ENCODE results near the gene ALDH1A1.
A peak's percentile ranks its signal among the peaks of the same experiment; 100 is the strongest.

ALDH1A1 gene

GRCh38 chr9:72888943-72889342 lies 63.9 kb downstream of the ALDH1A1 start:
- Histone ChIP-seq H3K27me3 (ENCODE audit: insufficient read depth, low read length) (no peaks in the 10 kb centered on the region), H3K4me3 (ENCODE audit: low read depth, low read length) (no peak overlapping the region), H3K18ac (ENCODE audit: low read length) (no peak overlapping the region), H3K4me1 (ENCODE audit: control insufficient read depth in 1 of 2, insufficient read depth in 2 of 2, low read length in 2 of 2) (no peaks in the 10 kb centered on the region), H4K12ac (ENCODE audit: low read depth, low read length) (no peak overlapping the region), H4K8ac (ENCODE audit: low read depth, low read length) (no peak overlapping the region), H2BK12ac (ENCODE audit: low read length) (no peak overlapping the region), H3K14ac (ENCODE audit: low read length) (no peak overlapping the region), H3K27ac (ENCODE audit: low read depth, low read length) (no peak overlapping the region), H3K4ac (ENCODE audit: low read depth, low read length) (no peak overlapping the region), H3K79me1 (ENCODE audit: low read length) (no peaks in the 10 kb centered on the region), H2AFZ (ENCODE audit: insufficient read depth, low read length, poor library complexity) (no peak overlapping the region), H2BK120ac (ENCODE audit: insufficient read depth, low read length, poor library complexity) (no peak overlapping the region), H2AK5ac (ENCODE audit: low read length) (no peak overlapping the region), H3K9ac (ENCODE audit: low read length) (no peak overlapping the region), H3K9me3 (ENCODE audit: insufficient read depth, low read depth, low read length) (no peaks in the 10 kb centered on the region), H4K91ac (ENCODE audit: low read depth, low read length) (no peak overlapping the region), H3K4me2 (ENCODE audit: low read length) (no peak overlapping the region), H3K36me3 (ENCODE audit: control insufficient read depth in 1 of 2, insufficient read depth in 2 of 2, low read length in 2 of 2) (no peaks in the 10 kb centered on the region), H2BK5ac (ENCODE audit: low read depth, low read length, poor library complexity) (no peak overlapping the region), H3K23ac (ENCODE audit: low read length) (no peak overlapping the region), H3K79me2 (ENCODE audit: control insufficient read depth, insufficient read depth, low read length, poor library complexity) (no peaks in the 10 kb centered on the region)
- peak in 1 of 2 donors; percentile 17 for DNase-seq
- no CpG with 5 or more reads among the region's 2 CpGs for WGBS (ENCODE audit: extremely low coverage, insufficient coverage, insufficient read length)

- Histone ChIP-seq H3K23ac (ENCODE audit: low read length) (no peak overlapping the region), H3K18ac (ENCODE audit: low read length) (no peak overlapping the region)
Measured at GRCh38 chr9:72888067-72888466, 64.8 kb downstream of the ALDH1A1 start.

GRCh38 chr9:72886386-72886785 lies 66.5 kb downstream of the ALDH1A1 start:
- WGBS (ENCODE audit: extremely low coverage, insufficient coverage, insufficient read length), result no CpG with 5 or more reads among the region's 1 CpG
- Histone ChIP-seq H2AFZ (ENCODE audit: insufficient read depth, low read length, poor library complexity) (no peak overlapping the region), H3K79me1 (ENCODE audit: low read length) (no peaks in the 10 kb centered on the region), H3K27me3 (ENCODE audit: insufficient read depth, low read length) (no peaks in the 10 kb centered on the region), H3K4me1 (ENCODE audit: control insufficient read depth in 1 of 2, insufficient read depth in 2 of 2, low read length in 2 of 2) (no peaks in the 10 kb centered on the region), H3K4me2 (ENCODE audit: low read length) (no peak overlapping the region), H2BK12ac (ENCODE audit: low read length) (no peak overlapping the region), H3K4me3 (ENCODE audit: low read depth, low read length) (no peak overlapping the region), H3K4ac (ENCODE audit: low read depth, low read length) (no peak overlapping the region), H4K12ac (ENCODE audit: low read depth, low read length) (no peak overlapping the region), H3K14ac (ENCODE audit: low read length) (no peak overlapping the region), H3K23ac (ENCODE audit: low read length) (no peak overlapping the region), H2AK5ac (ENCODE audit: low read length) (no peak overlapping the region), H3K36me3 (ENCODE audit: control insufficient read depth in 1 of 2, insufficient read depth in 2 of 2, low read length in 2 of 2) (no peaks in the 10 kb centered on the region), H3K9me3 (ENCODE audit: insufficient read depth, low read depth, low read length) (no peaks in the 10 kb centered on the region), H3K27ac (ENCODE audit: low read depth, low read length) (no peak overlapping the region), H4K91ac (ENCODE audit: low read depth, low read length) (no peak overlapping the region), H4K8ac (ENCODE audit: low read depth, low read length) (no peak overlapping the region), H3K18ac (ENCODE audit: low read length) (no peak overlapping the region), H2BK5ac (ENCODE audit: low read depth, low read length, poor library complexity) (no peak overlapping the region), H3K9ac (ENCODE audit: low read length) (no peak overlapping the region), H3K79me2 (ENCODE audit: control insufficient read depth, insufficient read depth, low read length, poor library complexity) (no peaks in the 10 kb centered on the region), H2BK120ac (ENCODE audit: insufficient read depth, low read length, poor library complexity) (no peak overlapping the region)
- no peak for DNase-seq

More at GRCh38 chr9:72888067-72888466, 64.8 kb downstream of the ALDH1A1 start:
- H3K4me2 ChIP-seq (ENCODE audit: low read length), result no peak overlapping the region
- WGBS (ENCODE audit: extremely low coverage, insufficient coverage, insufficient read length), result no CpG with 5 or more reads among the region's 2 CpGs
- H2AFZ ChIP-seq (ENCODE audit: insufficient read depth, low read length, poor library complexity), result no peak overlapping the region
- H3K14ac ChIP-seq (ENCODE audit: low read length), result no peak overlapping the region
- peak; percentile 24 to 57 for DNase-seq
- no peaks in the 10 kb centered on the region for H3K4me1 ChIP-seq (ENCODE audit: control insufficient read depth in 1 of 2, insufficient read depth in 2 of 2, low read length in 2 of 2)
- no peak overlapping the region for H2BK120ac ChIP-seq (ENCODE audit: insufficient read depth, low read length, poor library complexity)
- no peaks in the 10 kb centered on the region for H3K79me1 ChIP-seq (ENCODE audit: low read length)
- H3K4me3 ChIP-seq (ENCODE audit: low read depth, low read length), result no peak overlapping the region
- no peaks in the 10 kb centered on the region for H3K36me3 ChIP-seq (ENCODE audit: control insufficient read depth in 1 of 2, insufficient read depth in 2 of 2, low read length in 2 of 2)
- H3K27ac ChIP-seq (ENCODE audit: low read depth, low read length), result no peak overlapping the region
- no peak overlapping the region for H4K91ac ChIP-seq (ENCODE audit: low read depth, low read length)
- H2BK5ac ChIP-seq (ENCODE audit: low read depth, low read length, poor library complexity), result no peak overlapping the region
- no peak overlapping the region for H3K4ac ChIP-seq (ENCODE audit: low read depth, low read length)
- H3K9me3 ChIP-seq (ENCODE audit: insufficient read depth, low read depth, low read length), result no peaks in the 10 kb centered on the region
- H3K27me3 ChIP-seq (ENCODE audit: insufficient read depth, low read length), result no peaks in the 10 kb centered on the region
- H3K79me2 ChIP-seq (ENCODE audit: control insufficient read depth, insufficient read depth, low read length, poor library complexity), result no peaks in the 10 kb centered on the region
- no peak overlapping the region for H3K9ac ChIP-seq (ENCODE audit: low read length)
- H4K8ac ChIP-seq (ENCODE audit: low read depth, low read length), result no peak overlapping the region
- no peak overlapping the region for H2AK5ac ChIP-seq (ENCODE audit: low read length)
- no peak overlapping the region for H4K12ac ChIP-seq (ENCODE audit: low read depth, low read length)
- H2BK12ac ChIP-seq (ENCODE audit: low read length), result no peak overlapping the region

- WGBS (ENCODE audit: extremely low coverage, insufficient coverage, insufficient read length), result no CpG with 5 or more reads among the region's 1 CpG
- Histone ChIP-seq H3K4me2 (ENCODE audit: low read length) (no peak overlapping the region), H3K14ac (ENCODE audit: low read length) (no peak overlapping the region)
Measured at GRCh38 chr9:72884508-72884907, 68.3 kb downstream of the ALDH1A1 start.

More at GRCh38 chr9:72884508-72884907, 68.3 kb downstream of the ALDH1A1 start:
- no peak overlapping the region for H3K23ac ChIP-seq (ENCODE audit: low read length)
- no peaks in the 10 kb centered on the region for H3K9me3 ChIP-seq (ENCODE audit: insufficient read depth, low read depth, low read length)
- no peaks in the 10 kb centered on the region for H3K27me3 ChIP-seq (ENCODE audit: insufficient read depth, low read length)
- H3K18ac ChIP-seq (ENCODE audit: low read length), result no peak overlapping the region
- H3K4me1 ChIP-seq (ENCODE audit: control insufficient read depth in 1 of 2, insufficient read depth in 2 of 2, low read length in 2 of 2), result no peaks in the 10 kb centered on the region
- H2BK120ac ChIP-seq (ENCODE audit: insufficient read depth, low read length, poor library complexity), result no peak overlapping the region
- no peak overlapping the region for H4K91ac ChIP-seq (ENCODE audit: low read depth, low read length)
- no peak overlapping the region for H4K8ac ChIP-seq (ENCODE audit: low read depth, low read length)
- no peak overlapping the region for H3K9ac ChIP-seq (ENCODE audit: low read length)
- H3K4me3 ChIP-seq (ENCODE audit: low read depth, low read length), result no peak overlapping the region
- H3K79me2 ChIP-seq (ENCODE audit: control insufficient read depth, insufficient read depth, low read length, poor library complexity), result no peaks in the 10 kb centered on the region
- no peak overlapping the region for H4K12ac ChIP-seq (ENCODE audit: low read depth, low read length)
- H3K79me1 ChIP-seq (ENCODE audit: low read length), result no peaks in the 10 kb centered on the region
- H2BK5ac ChIP-seq (ENCODE audit: low read depth, low read length, poor library complexity), result no peak overlapping the region
- no peak for DNase-seq
- no peak overlapping the region for H2BK12ac ChIP-seq (ENCODE audit: low read length)
- no peak overlapping the region for H3K27ac ChIP-seq (ENCODE audit: low read depth, low read length)
- H3K4ac ChIP-seq (ENCODE audit: low read depth, low read length), result no peak overlapping the region
- no peaks in the 10 kb centered on the region for H3K36me3 ChIP-seq (ENCODE audit: control insufficient read depth in 1 of 2, insufficient read depth in 2 of 2, low read length in 2 of 2)
- H2AK5ac ChIP-seq (ENCODE audit: low read length), result no peak overlapping the region
- H2AFZ ChIP-seq (ENCODE audit: insufficient read depth, low read length, poor library complexity), result no peak overlapping the region
